GM19025 (cell line): ENCODE data around the gene CCDC167.

ENCODE experiments used
- ATAC-seq: cut with Tn5 transposase; IDR thresholded peaks from one replicate; pipeline ENCODE4 v1.9.1; 2021; ENCODE audit warnings: mild to moderate bottlenecking, low read depth, moderate library complexity; ENCODE audit not compliant: unreplicated experiment

The CCDC167 gene

GRCh38 chr6:37491171-37491829 lies 8.4 kb downstream of the CCDC167 start:
- ATAC-seq = no peak

- no peak for ATAC-seq
These were observed 9.0 kb downstream of the CCDC167 start for GRCh38 chr6:37490536-37491170.

- no peak for ATAC-seq
These were observed 9.9 kb downstream of the CCDC167 start for GRCh38 chr6:37489697-37490336.

GRCh38 chr6:37488476-37488875 lies 11.2 kb downstream of the CCDC167 start:
- no peak for ATAC-seq

GRCh38 chr6:37487591-37488380 lies 11.9 kb downstream of the CCDC167 start:
- ATAC-seq = no peak

- ATAC-seq = no peak
These were observed 13.4 kb downstream of the CCDC167 start for GRCh38 chr6:37486121-37486839.

GRCh38 chr6:37485291-37485702 lies 14.4 kb downstream of the CCDC167 start:
- ATAC-seq = no peak

GRCh38 chr6:37484786-37485170 lies 14.9 kb downstream of the CCDC167 start:
- ATAC-seq = no peak

- ATAC-seq = no peak
These were observed 15.5 kb downstream of the CCDC167 start for GRCh38 chr6:37483917-37484785.

- ATAC-seq = no peak
These were observed 16.3 kb downstream of the CCDC167 start for GRCh38 chr6:37483252-37483901.

GRCh38 chr6:37482606-37483251 lies 17.0 kb downstream of the CCDC167 start:
- no peak for ATAC-seq

- ATAC-seq = no peak
These were observed 17.7 kb downstream of the CCDC167 start for GRCh38 chr6:37481711-37482605.

- no peak for ATAC-seq
These were observed 18.6 kb downstream of the CCDC167 start for GRCh38 chr6:37480951-37481534.

GRCh38 chr6:37480118-37480736 lies 19.5 kb downstream of the CCDC167 start:
- no peak for ATAC-seq

GRCh38 chr6:37479266-37479854 lies 20.3 kb downstream of the CCDC167 start:
- ATAC-seq = no peak

- no peak for ATAC-seq
These were observed 20.9 kb downstream of the CCDC167 start for GRCh38 chr6:37478827-37479226.
